HG03457 (cell line): ENCODE measurements around the gene CARMIL3.

Source experiments
- ATAC-seq: cut with Tn5 transposase; IDR thresholded peaks from one replicate; pipeline ENCODE4 v1.9.1; 2021; ENCODE audit warnings: moderate number of reproducible peaks; ENCODE audit not compliant: unreplicated experiment

CARMIL3 gene

GRCh38 chr14:24113801-24114531 lies 62.2 kb downstream of the CARMIL3 start:
- ATAC-seq: peak; percentile 22

- peak; percentile 69 for ATAC-seq
Observed at GRCh38 chr14:24114532-24115421, 63.0 kb downstream of the CARMIL3 start, which contains the start of the genes DCAF11 and NRL. Gene DCAF11 (plus strand): TSS chr14:24114777. CDS start chr14:24115595, 818 bp downstream. Gene NRL (minus strand): TSS chr14:24114949. CDS start chr14:24082848, 32,101 bp downstream.

DNA sequence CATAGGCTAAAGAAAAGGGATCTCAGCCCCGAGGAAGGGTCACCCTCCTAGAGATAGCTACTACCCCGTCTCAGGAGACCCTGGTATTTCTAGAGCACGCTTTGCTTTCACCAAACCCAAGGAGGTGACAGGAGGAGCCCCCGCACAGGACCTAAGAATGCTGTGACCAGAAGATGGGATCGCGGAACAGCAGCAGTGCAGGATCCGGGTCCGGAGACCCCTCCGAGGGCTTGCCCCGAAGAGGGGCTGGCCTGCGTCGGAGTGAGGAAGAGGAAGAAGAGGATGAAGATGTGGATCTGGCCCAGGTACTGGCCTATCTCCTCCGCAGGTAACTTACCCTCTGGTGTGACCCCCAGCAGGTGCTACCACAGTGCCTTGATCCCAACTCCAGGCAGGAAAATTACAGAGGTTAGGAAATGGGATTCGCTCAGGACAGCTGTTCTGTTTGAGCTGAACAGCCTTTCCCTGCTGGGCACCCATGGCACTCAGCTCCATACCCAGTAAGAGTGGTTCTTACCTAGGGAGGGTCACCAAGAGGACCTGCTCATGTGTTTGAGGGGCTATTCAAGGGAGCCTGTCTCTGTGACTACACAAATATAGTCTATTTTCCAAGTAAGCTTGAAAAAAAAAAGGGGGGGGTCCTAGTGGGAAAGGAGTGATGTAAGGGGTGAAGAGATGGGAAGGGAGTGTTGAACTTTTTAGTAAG lies 63.8 kb downstream of the CARMIL3 start:
- no peak for ATAC-seq

- no peak for ATAC-seq
Observed at GRCh38 chr14:24116128-24116814, 64.5 kb downstream of the CARMIL3 start.

- no peak for ATAC-seq
Observed at GRCh38 chr14:24117179-24117578, 65.4 kb downstream of the CARMIL3 start.
